Measurements from ENCODE around the gene RPS6KA3. TPM values are rescaled to one million over a fixed set of nuclear protein-coding genes. Genes with fewer than 3 reads are reported as not detected.

The RPS6KA3 gene
- total RNA-seq, 1 experiment from 2014 or later = 9.2 TPM

DNA sequence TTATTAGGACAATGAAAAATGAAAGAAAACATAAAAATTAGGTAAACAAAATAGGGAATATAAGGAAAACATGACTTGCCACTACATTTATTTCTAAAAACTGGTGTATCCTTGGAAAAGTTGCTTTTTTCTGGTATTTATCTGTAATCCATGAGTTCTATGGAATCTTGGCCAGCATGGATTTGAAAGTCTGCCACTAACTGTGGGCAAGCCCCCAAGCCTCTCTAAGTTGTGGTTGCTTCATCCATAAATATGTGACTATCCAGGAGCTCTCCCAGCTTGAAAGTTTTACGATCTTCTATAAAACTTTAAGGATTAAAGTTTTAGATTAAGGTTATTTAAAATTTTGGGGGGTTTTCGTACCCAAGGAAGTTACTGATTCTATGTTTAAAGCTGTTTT lies 21.8 kb downstream of the RPS6KA3 start:
- no peaks in the 10 kb centered on the region for H3K23me2 ChIP-seq (ENCODE audit: insufficient read length, low read depth, low read length, poor library complexity, severe bottlenecking)
- H3K56ac ChIP-seq (ENCODE audit: insufficient read length, low read depth, low read length) = no peak overlapping the region
- no peak overlapping the region for H2AFZ ChIP-seq (ENCODE audit: low read length)
- DNase-seq = no peak
- H3K9ac ChIP-seq (ENCODE audit: extremely low read depth, insufficient read length, low read length) = no peak overlapping the region
- H3K4me2 ChIP-seq (ENCODE audit: insufficient read depth, insufficient read length, low read length) = no peak overlapping the region
- TF ChIP-seq, protein P1, sequence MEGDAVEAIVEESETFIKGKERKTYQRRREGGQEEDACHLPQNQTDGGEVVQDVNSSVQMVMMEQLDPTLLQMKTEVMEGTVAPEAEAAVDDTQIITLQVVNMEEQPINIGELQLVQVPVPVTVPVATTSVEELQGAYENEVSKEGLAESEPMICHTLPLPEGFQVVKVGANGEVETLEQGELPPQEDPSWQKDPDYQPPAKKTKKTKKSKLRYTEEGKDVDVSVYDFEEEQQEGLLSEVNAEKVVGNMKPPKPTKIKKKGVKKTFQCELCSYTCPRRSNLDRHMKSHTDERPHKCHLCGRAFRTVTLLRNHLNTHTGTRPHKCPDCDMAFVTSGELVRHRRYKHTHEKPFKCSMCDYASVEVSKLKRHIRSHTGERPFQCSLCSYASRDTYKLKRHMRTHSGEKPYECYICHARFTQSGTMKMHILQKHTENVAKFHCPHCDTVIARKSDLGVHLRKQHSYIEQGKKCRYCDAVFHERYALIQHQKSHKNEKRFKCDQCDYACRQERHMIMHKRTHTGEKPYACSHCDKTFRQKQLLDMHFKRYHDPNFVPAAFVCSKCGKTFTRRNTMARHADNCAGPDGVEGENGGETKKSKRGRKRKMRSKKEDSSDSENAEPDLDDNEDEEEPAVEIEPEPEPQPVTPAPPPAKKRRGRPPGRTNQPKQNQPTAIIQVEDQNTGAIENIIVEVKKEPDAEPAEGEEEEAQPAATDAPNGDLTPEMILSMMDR (conservative IDR thresholded peaks at IDR 0.05) = no peak
- Mint-ChIP-seq H3K9me3 (peaks cover 38 to 44% of the 10 kb centered on the region in 2 experiments), H3K4me1 (no peaks in the 10 kb centered on the region), H3K4me3 (no peak overlapping the region), H3K27ac (no peak overlapping the region), H3K27me3 (ENCODE audit: low read depth) (no peaks in the 10 kb centered on the region), H3K36me3 (ENCODE audit: insufficient read depth in 1 of 3, low read depth in 3 of 3) (peaks cover 3 to 6% (median 3%) of the 10 kb centered on the region in 3 experiments; a peak in 4 of 7 replicates)
- H3K4me1 ChIP-seq (ENCODE audit: insufficient read depth, low read length) = no peaks in the 10 kb centered on the region
- no peaks in the 10 kb centered on the region for H3K79me1 ChIP-seq (ENCODE audit: insufficient read depth, low read depth, low read length, poor library complexity, severe bottlenecking)
- H3K4ac ChIP-seq (ENCODE audit: low read depth, low read length) = no peak overlapping the region
- H3K79me2 ChIP-seq (ENCODE audit: insufficient read depth, low read length) = no peaks in the 10 kb centered on the region
- no peak overlapping the region for H2AK5ac ChIP-seq (ENCODE audit: insufficient read length, low read length)
- H3T11ph ChIP-seq (ENCODE audit: low read length) = no peak overlapping the region
- H3K9me3 ChIP-seq (ENCODE audit: control insufficient read depth, low read depth, low read length) = peaks cover 6% of the 10 kb centered on the region
- H4K20me1 ChIP-seq (ENCODE audit: control insufficient read depth, insufficient read depth, insufficient read length) = no peaks in the 10 kb centered on the region
- no peak overlapping the region for H3K23ac ChIP-seq (ENCODE audit: insufficient read length, low read depth, low read length)
- H2BK120ac ChIP-seq (ENCODE audit: low read depth, low read length, poor library complexity, severe bottlenecking) = no peak overlapping the region
- H3K14ac ChIP-seq (ENCODE audit: insufficient read depth, low read length) = no peak overlapping the region
- H4K8ac ChIP-seq (replicated peaks; ENCODE audit: insufficient read length, low read depth, low read length) = no peak overlapping the region
- H3K27me3 ChIP-seq (ENCODE audit: insufficient read depth, low read length) = no peaks in the 10 kb centered on the region
- no CpG with 5 or more reads among the region's 2 CpGs for WGBS (ENCODE audit: extremely low coverage, insufficient read length, low lambda C conversion rate)
- H2BK20ac ChIP-seq (ENCODE audit: low read depth, low read length, poor library complexity, severe bottlenecking) = no peak overlapping the region
- no peak overlapping the region for H3K18ac ChIP-seq (ENCODE audit: insufficient read length, low read depth, low read length)
- H4K91ac ChIP-seq (ENCODE audit: insufficient read length, low read depth, low read length) = no peak overlapping the region
- no peak overlapping the region for H2BK5ac ChIP-seq (ENCODE audit: insufficient read length, low read length)
- no peak overlapping the region for H2BK15ac ChIP-seq (ENCODE audit: low read depth, low read length)
- no peak overlapping the region for H2BK12ac ChIP-seq (ENCODE audit: insufficient read length, low read depth, low read length)
- no peak overlapping the region for H3K27ac ChIP-seq (ENCODE audit: insufficient read length, low read depth, low read length)
- no peak overlapping the region for H4K5ac ChIP-seq (ENCODE audit: insufficient read length, low read depth, low read length)
